Measurements from ENCODE around the gene KSR2. TPM values are rescaled to one million over a fixed set of nuclear protein-coding genes. Genes with fewer than 3 reads are reported as not detected.

KSR2 gene
- total and polyA plus RNA-seq, 2 of the 4 experiments (the other 2 are of a cell fraction), result not detected

GRCh38 chr12:117606024-117606423, 362.8 kb downstream of the KSR2 start:
- H2AK9ac ChIP-seq (replicated peaks; ENCODE audit: low read depth, low read length, poor library complexity), result no peak overlapping the region
- H3K14ac ChIP-seq (replicated peaks; ENCODE audit: low read depth, low read length), result no peak overlapping the region
- no peaks in the 10 kb centered on the region for H3K36me3 ChIP-seq (ENCODE audit: control insufficient read depth, insufficient read depth, low read length)
- H4K91ac ChIP-seq (ENCODE audit: insufficient read depth, low read depth, low read length), result no peak overlapping the region
- no peak overlapping the region for H3K4me3 ChIP-seq (ENCODE audit: insufficient read depth, low read depth, low read length)
- no peaks in the 10 kb centered on the region for H4K20me1 ChIP-seq (ENCODE audit: insufficient read depth, low read length)
- no peak overlapping the region for H2BK120ac ChIP-seq (ENCODE audit: low read depth, low read length)
- peaks cover 25% of the 10 kb centered on the region for H3K9me3 ChIP-seq (ENCODE audit: control insufficient read depth, insufficient read depth, low read length)
- H2BK20ac ChIP-seq (ENCODE audit: low read depth, low read length), result no peak overlapping the region
- ATAC-seq (ENCODE audit: low read depth), result no peak
- no peak overlapping the region for H4K8ac ChIP-seq (ENCODE audit: low read depth in 2 of 2, low read length in 2 of 2)
- ChIA-PET POLR2A (ENCODE audit: unreplicated experiment) (no interaction called here), CTCF (no interaction called here)
- no peak overlapping the region for H3K4me2 ChIP-seq (ENCODE audit: low read depth, low read length)
- in situ Hi-C loops (cut with MboI; ENCODE audit: low sequenced_read_pairs) (no loop called here), intact Hi-C loops (cut with micrococcal nuclease) (no loop called here), dilution Hi-C loops (cut with HindIII; ENCODE audit: low sequenced_read_pairs, unreplicated experiment) (no loop called here)
- no peak overlapping the region for H3K23ac ChIP-seq (ENCODE audit: low read depth, low read length)
- H2AFZ ChIP-seq (replicated peaks; ENCODE audit: low read length, poor library complexity), result no peak overlapping the region
- no peak overlapping the region for H3K56ac ChIP-seq (ENCODE audit: extremely low read depth, insufficient read depth, low read length)
- no TSS peak for BruUV-seq (replicated peaks)
- TF ChIP-seq RAD21 (IDR thresholded peaks at IDR 0.05; ENCODE audit: low read length) (no peak), CTCF (conservative IDR thresholded peaks at IDR 0.05; ENCODE audit: low read depth, low read length) (no peak), POLR2A (IDR thresholded peaks at IDR 0.05; ENCODE audit: low read depth, low read length) (no peak), MAFK (IDR thresholded peaks at IDR 0.05; ENCODE audit: low read depth, low read length) (no peak), SMC3 (IDR thresholded peaks at IDR 0.05; ENCODE audit: low read depth, low read length) (no peak), MAZ (IDR thresholded peaks at IDR 0.05; ENCODE audit: borderline replicate concordance, low read depth, low read length) (no peak), BHLHE40 (IDR thresholded peaks at IDR 0.05; ENCODE audit: low read depth, low read length) (no peak), ELK1 (IDR thresholded peaks at IDR 0.05; ENCODE audit: borderline replicate concordance, low read depth, low read length) (no peak), RCOR1 (IDR thresholded peaks at IDR 0.05; ENCODE audit: insufficient replicate concordance, low read length) (no peak), FOS (IDR thresholded peaks at IDR 0.05; ENCODE audit: low read depth, low read length) (no peak), NFE2L2 (IDR thresholded peaks at IDR 0.05; ENCODE audit: low read depth, low read length) (no peak), USF2 (IDR thresholded peaks at IDR 0.05; ENCODE audit: low read depth, low read length) (no peak), CHD1 (IDR thresholded peaks at IDR 0.05; ENCODE audit: low read depth, low read length) (no peak), RFX5 (IDR thresholded peaks at IDR 0.05; ENCODE audit: low read depth, low read length) (no peak), CEBPB (IDR thresholded peaks at IDR 0.05; ENCODE audit: low read depth, low read length) (no peak), MXI1 (IDR thresholded peaks at IDR 0.05; ENCODE audit: borderline replicate concordance, low read depth, low read length) (no peak)
- no peak for DNase-seq
- H3K18ac ChIP-seq (ENCODE audit: low read depth, low read length), result no peak overlapping the region
- no peaks in the 10 kb centered on the region for H3K27me3 ChIP-seq (ENCODE audit: control insufficient read depth, insufficient read depth, low read length)
- no peak overlapping the region for H3K27ac ChIP-seq (ENCODE audit: insufficient read depth, low read length)
- no peaks in the 10 kb centered on the region for H3K9me1 ChIP-seq (ENCODE audit: insufficient read depth, low read length)
- no peak overlapping the region for H3K4ac ChIP-seq (ENCODE audit: low read depth, low read length)
- no peaks in the 10 kb centered on the region for H3K79me1 ChIP-seq (ENCODE audit: low read depth in 1 of 2, low read length in 2 of 2)
- no peaks in the 10 kb centered on the region for H3K4me1 ChIP-seq (ENCODE audit: control insufficient read depth, insufficient read depth, low read length)
- no peak overlapping the region for H4K5ac ChIP-seq (ENCODE audit: low read depth, low read length)
- H2BK15ac ChIP-seq (ENCODE audit: low read depth, low read length), result no peak overlapping the region
- H2BK5ac ChIP-seq (ENCODE audit: low read depth, low read length, poor library complexity, severe bottlenecking), result no peak overlapping the region
- H3K9ac ChIP-seq (ENCODE audit: low read depth, low read length), result no peak overlapping the region
- H2AK5ac ChIP-seq (ENCODE audit: low read depth, low read length), result no peak overlapping the region

All from IMR-90 (cell line).